Caco-2 (cell line): ENCODE measurements around the gene ADGRA1. TPM values are rescaled to one million over a fixed set of nuclear protein-coding genes. Genes with fewer than 3 reads are reported as not detected.
A peak's percentile ranks its signal among the peaks of the same experiment; 100 is the strongest.

Experiments used
- BruUV-seq: library from RNA; stranded (reverse); fragments of 400-500 nt; replicated peaks from 2 replicates; lab custom pipeline; 2021; lab: Mats Ljungman, UMichigan
- CTCF ChIA-PET: fragments of 300-600 bp; sonication (Branson Sonifier 250); formaldehyde crosslinking; loops from one replicate; lab custom pipeline; 2022; ENCODE audit warnings: antibody characterized with exemption; lab: Charles Lee
- POLR2A ChIA-PET: fragments of 300-600 bp; sonication (Branson Sonifier 250); formaldehyde crosslinking; loops from one replicate; lab custom pipeline; 2022; ENCODE audit warnings: antibody characterized with exemption; lab: Charles Lee
- DNase-seq, 2 experiments: peaks; one replicate each; pipeline versions ENCODE4 v3.0.0 to v3.0.0-alpha.2; 2020 to 2022
- H3K27me3 ChIP-seq: replicated peaks from 2 replicates; pipeline ENCODE4 v1.6.0; 2011; ENCODE audit warnings: low read length; ENCODE audit not compliant: control insufficient read depth, insufficient read depth
- H3K36me3 ChIP-seq: 2 replicates; pipeline ENCODE4 v1.5.1; 2011; ENCODE audit warnings: low read length; ENCODE audit not compliant: control insufficient read depth, insufficient read depth
- H3K4me1 ChIP-seq: fragments of 250-450 bp; sonication (Bioruptor Pico); 2 replicates; pipeline ENCODE4 v1.5.1; 2020; ENCODE audit warnings: mild to moderate bottlenecking
- H3K4me3 ChIP-seq: 2 replicates; pipeline ENCODE4 v1.5.1; 2011; ENCODE audit warnings: low read depth, mild to moderate bottlenecking, control low read depth, low read length
- H3K9me3 ChIP-seq: fragments of 250-450 bp; sonication (Bioruptor Pico); 2 replicates; pipeline ENCODE4 v1.5.1; 2020; ENCODE audit warnings: mild to moderate bottlenecking, moderate library complexity
- H3K27ac Mint-ChIP-seq: one replicate; pipeline ENCODE4 v1.8.0; 2022; ENCODE audit warnings: mixed read lengths; ENCODE audit not compliant: unreplicated experiment
- H3K27me3 Mint-ChIP-seq: one replicate; pipeline ENCODE4 v1.8.0; 2022; ENCODE audit warnings: mixed read lengths; ENCODE audit not compliant: insufficient read depth, unreplicated experiment
- H3K36me3 Mint-ChIP-seq: one replicate; pipeline ENCODE4 v1.8.0; 2022; ENCODE audit warnings: mild to moderate bottlenecking, mixed read lengths; ENCODE audit not compliant: insufficient read depth, unreplicated experiment
- H3K4me1 Mint-ChIP-seq: one replicate; pipeline ENCODE4 v1.8.0; 2022; ENCODE audit warnings: low read depth, mixed read lengths; ENCODE audit not compliant: unreplicated experiment
- H3K4me3 Mint-ChIP-seq: one replicate; pipeline ENCODE4 v1.8.0; 2022; ENCODE audit warnings: mild to moderate bottlenecking, moderate library complexity, mixed read lengths; ENCODE audit not compliant: unreplicated experiment
- H3K9me3 Mint-ChIP-seq: one replicate; pipeline ENCODE4 v1.8.0; 2022; ENCODE audit warnings: mixed read lengths; ENCODE audit not compliant: unreplicated experiment
- intact Hi-C: fragments of 100-400 bp; cut with micrococcal nuclease; formaldehyde crosslinking; loops from one replicate; pipeline ENCODE4 v1.10.0; 2022; ENCODE audit not compliant: unreplicated experiment
- total RNA-seq: library from RNA; stranded (reverse); gene quantifications from 2 replicates; pipeline ENCODE4 v1.2.3, GENCODE V29; 2022
- TF ChIP-seq, protein P1 (sequence below), 2 experiments: fragments of 200-600 bp in 1 of 2; IDR thresholded peaks; 1 replicate in 1 of 2; 2 replicates in 1 of 2; pipeline versions ENCODE4 v1.5.1 to v1.8.0; 2011 to 2022; ENCODE audit warnings: antibody characterized with exemption in 1 of 2, control low read depth in 1 of 2, inconsistent platforms in 1 of 2, low read depth in 1 of 2, low read length in 1 of 2, mild to moderate bottlenecking in 1 of 2, moderate library complexity in 1 of 2; ENCODE audit not compliant: insufficient read depth in 1 of 2, severe bottlenecking in 1 of 2, unreplicated experiment in 1 of 2

Gene ADGRA1
- total RNA-seq, 1 experiment from 2014 or later = not detected

DNA sequence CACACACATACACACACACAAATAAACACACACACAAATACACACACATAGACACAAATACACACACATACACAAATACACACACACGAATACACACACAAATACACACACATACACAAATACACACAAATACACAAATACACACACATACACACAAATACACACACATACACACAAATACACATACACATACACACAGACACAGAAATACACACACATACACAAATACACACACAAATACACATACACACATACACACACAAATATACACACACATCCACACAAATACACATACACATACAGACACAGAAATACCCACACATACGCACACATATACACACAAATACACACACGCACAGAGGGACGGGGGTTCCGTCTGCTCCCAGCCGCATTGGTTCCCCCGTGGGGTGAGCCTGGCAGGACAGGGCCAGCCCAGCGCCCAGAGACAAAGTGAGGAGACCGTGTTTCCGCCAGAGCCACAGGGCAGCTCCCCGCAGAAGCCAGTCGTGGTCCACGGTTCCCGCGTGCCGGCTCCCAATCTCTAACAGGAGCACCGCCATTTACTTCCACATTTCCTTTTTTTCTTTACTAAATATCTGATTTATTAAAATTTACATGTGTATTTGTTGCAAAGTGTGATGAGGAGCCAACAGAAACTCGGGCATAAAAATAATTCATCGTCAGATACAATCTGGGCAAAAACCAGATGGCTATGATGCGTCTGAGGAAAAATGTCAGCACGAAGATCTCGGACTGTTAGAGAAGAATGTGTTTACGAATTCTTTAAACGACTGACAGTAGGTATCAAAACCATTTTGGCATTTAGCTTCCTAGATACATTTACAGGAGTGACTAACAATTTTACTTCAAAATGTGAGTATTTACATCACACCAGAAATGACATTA lies 69.2 kb downstream of the ADGRA1 start:
- no peaks in the 10 kb centered on the region for H3K27me3 Mint-ChIP-seq
- intact Hi-C loops = no loop called here
- TF ChIP-seq, protein P1, sequence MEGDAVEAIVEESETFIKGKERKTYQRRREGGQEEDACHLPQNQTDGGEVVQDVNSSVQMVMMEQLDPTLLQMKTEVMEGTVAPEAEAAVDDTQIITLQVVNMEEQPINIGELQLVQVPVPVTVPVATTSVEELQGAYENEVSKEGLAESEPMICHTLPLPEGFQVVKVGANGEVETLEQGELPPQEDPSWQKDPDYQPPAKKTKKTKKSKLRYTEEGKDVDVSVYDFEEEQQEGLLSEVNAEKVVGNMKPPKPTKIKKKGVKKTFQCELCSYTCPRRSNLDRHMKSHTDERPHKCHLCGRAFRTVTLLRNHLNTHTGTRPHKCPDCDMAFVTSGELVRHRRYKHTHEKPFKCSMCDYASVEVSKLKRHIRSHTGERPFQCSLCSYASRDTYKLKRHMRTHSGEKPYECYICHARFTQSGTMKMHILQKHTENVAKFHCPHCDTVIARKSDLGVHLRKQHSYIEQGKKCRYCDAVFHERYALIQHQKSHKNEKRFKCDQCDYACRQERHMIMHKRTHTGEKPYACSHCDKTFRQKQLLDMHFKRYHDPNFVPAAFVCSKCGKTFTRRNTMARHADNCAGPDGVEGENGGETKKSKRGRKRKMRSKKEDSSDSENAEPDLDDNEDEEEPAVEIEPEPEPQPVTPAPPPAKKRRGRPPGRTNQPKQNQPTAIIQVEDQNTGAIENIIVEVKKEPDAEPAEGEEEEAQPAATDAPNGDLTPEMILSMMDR (IDR thresholded peaks at IDR 0.05; ENCODE audit: insufficient read depth in 1 of 2, low read depth in 1 of 2, low read length in 1 of 2, severe bottlenecking in 1 of 2, unreplicated experiment in 1 of 2) = no peak

DNA sequence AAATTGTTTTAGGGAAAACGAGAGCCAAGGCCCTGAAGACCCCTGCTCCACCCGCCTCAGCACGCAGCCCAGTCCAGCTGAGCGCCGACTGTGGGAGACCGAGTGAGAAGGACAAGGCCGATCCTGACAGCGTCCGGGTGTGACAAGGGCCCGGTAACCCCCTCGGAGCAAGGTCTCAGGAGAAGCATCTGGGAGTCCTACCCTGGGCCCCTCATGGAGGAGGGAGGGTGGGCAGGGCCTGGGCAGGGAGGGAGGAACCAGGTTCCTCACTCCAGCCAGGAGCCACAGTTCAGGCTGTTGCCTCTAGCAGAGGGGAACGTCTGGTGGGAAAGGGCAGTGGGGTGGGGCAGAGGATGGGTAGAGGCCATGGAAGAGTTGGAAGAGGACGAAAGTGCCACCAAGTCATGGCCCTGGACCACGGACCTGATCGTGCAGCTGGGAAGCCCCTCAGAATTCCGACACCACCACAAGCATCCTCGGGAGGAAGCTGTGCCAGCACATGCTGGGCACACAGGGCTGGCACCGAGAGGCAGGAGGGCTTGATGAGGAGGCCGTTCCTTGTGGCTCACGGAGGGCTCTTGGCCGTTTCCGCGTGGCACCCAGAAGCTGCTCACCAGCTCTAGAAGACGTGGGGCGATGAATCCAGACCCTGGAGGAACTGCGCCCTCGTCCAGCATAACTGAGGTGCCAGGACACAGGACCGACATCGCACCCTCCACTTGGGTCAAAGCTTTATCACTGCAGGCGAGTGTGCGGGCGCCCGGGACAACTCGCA lies 70.1 kb downstream of the ADGRA1 start:
- no peaks in the 10 kb centered on the region for H3K9me3 ChIP-seq
- no peak overlapping the region for H3K4me3 ChIP-seq
- peaks cover 29% of the 10 kb centered on the region for H3K4me1 ChIP-seq
- Mint-ChIP-seq H3K4me3 (no peak overlapping the region), H3K27ac (no peak overlapping the region), H3K9me3 (no peaks in the 10 kb centered on the region), H3K4me1 (peaks cover 3% of the 10 kb centered on the region), H3K36me3 (no peaks in the 10 kb centered on the region), H3K27me3 (no peaks in the 10 kb centered on the region)
- ChIA-PET CTCF (no interaction called here), POLR2A (no interaction called here)
- BruUV-seq = no TSS peak
- no peaks in the 10 kb centered on the region for H3K36me3 ChIP-seq
- intact Hi-C loops = no loop called here
- DNase-seq = peak in 1 of 2 experiments; percentile 35
- TF ChIP-seq, protein P1 (IDR thresholded peaks at IDR 0.05; ENCODE audit: insufficient read depth in 1 of 2, low read depth in 1 of 2, low read length in 1 of 2, severe bottlenecking in 1 of 2, unreplicated experiment in 1 of 2) = no peak
- no peaks in the 10 kb centered on the region; the same call in 1 of the 2 replicates for H3K27me3 ChIP-seq

More for the DNA sequence above, 69.2 kb downstream of the ADGRA1 start:
- H3K4me1 ChIP-seq = peaks cover 29% of the 10 kb centered on the region
- POLR2A ChIA-PET = no interaction called here
- peaks cover 12% of the 10 kb centered on the region for H3K4me1 Mint-ChIP-seq
- H3K4me3 ChIP-seq = no peak overlapping the region
- BruUV-seq = no TSS peak
- H3K36me3 ChIP-seq = no peaks in the 10 kb centered on the region
- CTCF ChIA-PET = no interaction called here
- H3K27me3 ChIP-seq = no peaks in the 10 kb centered on the region; the same call in 1 of the 2 replicates
- H3K9me3 Mint-ChIP-seq = no peaks in the 10 kb centered on the region
- H3K27ac Mint-ChIP-seq = no peak overlapping the region
- peak in 1 of 2 experiments; percentile 30 for DNase-seq
- H3K4me3 Mint-ChIP-seq = no peak overlapping the region
- no peaks in the 10 kb centered on the region for H3K9me3 ChIP-seq
- H3K36me3 Mint-ChIP-seq = no peaks in the 10 kb centered on the region

DNA sequence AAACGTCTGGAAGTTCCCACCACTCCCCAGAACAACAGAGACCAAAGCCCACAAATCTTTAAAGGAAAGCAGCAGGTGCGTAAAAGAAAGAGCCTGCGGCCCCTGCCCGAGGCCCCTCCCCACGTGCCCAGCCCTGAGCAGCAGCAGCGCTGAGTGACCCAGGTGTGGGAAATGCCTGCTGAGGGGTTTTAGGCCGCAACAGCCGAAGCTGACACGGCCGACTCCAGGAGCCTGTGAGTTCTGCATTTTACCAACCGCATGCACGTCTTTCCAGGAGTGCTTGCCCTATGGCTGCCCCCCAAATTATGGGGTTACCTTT lies 70.7 kb downstream of the ADGRA1 start:
- Mint-ChIP-seq H3K27ac (no peak overlapping the region), H3K36me3 (no peaks in the 10 kb centered on the region), H3K4me1 (no peaks in the 10 kb centered on the region), H3K9me3 (no peaks in the 10 kb centered on the region), H3K27me3 (no peaks in the 10 kb centered on the region), H3K4me3 (no peak overlapping the region)
- intact Hi-C loops = no loop called here
- H3K4me1 ChIP-seq = peaks cover 29% of the 10 kb centered on the region
- H3K36me3 ChIP-seq = no peaks in the 10 kb centered on the region
- no peak overlapping the region for H3K4me3 ChIP-seq
- BruUV-seq = no TSS peak
- H3K9me3 ChIP-seq = no peaks in the 10 kb centered on the region
- DNase-seq = peak in 1 of 2 experiments; percentile 30
- no peaks in the 10 kb centered on the region; the same call in 1 of the 2 replicates for H3K27me3 ChIP-seq
- CTCF ChIA-PET = no interaction called here
- POLR2A ChIA-PET = no interaction called here
- TF ChIP-seq, protein P1 (IDR thresholded peaks at IDR 0.05; ENCODE audit: insufficient read depth in 1 of 2, low read depth in 1 of 2, low read length in 1 of 2, severe bottlenecking in 1 of 2, unreplicated experiment in 1 of 2) = no peak
